ENCODE measurements around the gene FOXA3. TPM values are rescaled to one million over a fixed set of nuclear protein-coding genes. Genes with fewer than 3 reads are reported as not detected.
A peak's percentile ranks its signal among the peaks of the same experiment; 100 is the strongest.

Gene FOXA3
- total and polyA plus RNA-seq, 2 experiments from 2014 or later: 1.6 to 1.9 TPM

- peaks cover 38% of the 10 kb centered on the region for H3K36me3 ChIP-seq
- no peak overlapping the region for H3K27ac ChIP-seq
- no peak for TF ChIP-seq CTCF (IDR thresholded peaks at IDR 0.05; ENCODE audit: low read depth, low read length)
- no peaks in the 10 kb centered on the region for H3K27me3 ChIP-seq
- no peaks in the 10 kb centered on the region for H3K9me3 ChIP-seq (ENCODE audit: low read depth)
- no peaks in the 10 kb centered on the region for H3K4me1 ChIP-seq (ENCODE audit: low read depth)
- no peak for DNase-seq (ENCODE audit: low read depth in 1 of 2, low spot score in 1 of 2)
- H3K4me3 ChIP-seq: no peak overlapping the region
These were observed 35.2 kb upstream of the FOXA3 start for GRCh38 chr19:45828945-45829344.

GRCh38 chr19:45834970-45835369, 29.2 kb upstream of the FOXA3 start:
- DNase-seq (ENCODE audit: low read depth in 1 of 2, low spot score in 1 of 2): no peak
- no peak overlapping the region for H3K4me3 ChIP-seq
- TF ChIP-seq CTCF (IDR thresholded peaks at IDR 0.05; ENCODE audit: low read depth, low read length): no peak
- no peaks in the 10 kb centered on the region for H3K27me3 ChIP-seq
- H3K4me1 ChIP-seq (ENCODE audit: low read depth): no peaks in the 10 kb centered on the region
- H3K27ac ChIP-seq: no peak overlapping the region
- H3K36me3 ChIP-seq: peaks cover 49% of the 10 kb centered on the region
- H3K9me3 ChIP-seq (ENCODE audit: low read depth): no peaks in the 10 kb centered on the region

- DNase-seq (ENCODE audit: low read depth in 1 of 2, low spot score in 1 of 2): no peak
- peaks cover 56% of the 10 kb centered on the region for H3K36me3 ChIP-seq
- H3K4me3 ChIP-seq: no peak overlapping the region
- H3K9me3 ChIP-seq (ENCODE audit: low read depth): no peaks in the 10 kb centered on the region
- no peaks in the 10 kb centered on the region for H3K4me1 ChIP-seq (ENCODE audit: low read depth)
- no peaks in the 10 kb centered on the region for H3K27me3 ChIP-seq
- TF ChIP-seq CTCF (IDR thresholded peaks at IDR 0.05; ENCODE audit: low read depth, low read length): no peak
- no peak overlapping the region for H3K27ac ChIP-seq
These were observed 21.9 kb upstream of the FOXA3 start for GRCh38 chr19:45842198-45842597.

GRCh38 chr19:45847663-45848062, 16.5 kb upstream of the FOXA3 start:
- Histone ChIP-seq H3K9me3 (ENCODE audit: low read depth) (no peaks in the 10 kb centered on the region), H3K36me3 (peaks cover 55% of the 10 kb centered on the region), H3K4me1 (ENCODE audit: low read depth) (no peaks in the 10 kb centered on the region), H3K4me3 (no peak overlapping the region), H3K27ac (no peak overlapping the region), H3K27me3 (no peaks in the 10 kb centered on the region)
- DNase-seq (ENCODE audit: low read depth in 1 of 2, low spot score in 1 of 2): no peak
- no peak for TF ChIP-seq CTCF (IDR thresholded peaks at IDR 0.05; ENCODE audit: low read depth, low read length)

GRCh38 chr19:45848922-45849321, 15.2 kb upstream of the FOXA3 start:
- H3K27ac ChIP-seq: no peak overlapping the region
- no peak overlapping the region for H3K4me3 ChIP-seq
- no peaks in the 10 kb centered on the region for H3K27me3 ChIP-seq
- no peaks in the 10 kb centered on the region for H3K4me1 ChIP-seq (ENCODE audit: low read depth)
- peak; percentile 37 for TF ChIP-seq CTCF (IDR thresholded peaks at IDR 0.05; ENCODE audit: low read depth, low read length)
- no peaks in the 10 kb centered on the region for H3K9me3 ChIP-seq (ENCODE audit: low read depth)
- H3K36me3 ChIP-seq: peaks cover 53% of the 10 kb centered on the region
- peak in 1 of 2 donors; percentile 11 for DNase-seq (ENCODE audit: low read depth in 1 of 2, low spot score in 1 of 2)

Measured in cardiac muscle cell (in vitro differentiated cells and primary cell).